ENCODE data around the gene MTCL1.

- TF ChIP-seq POLR2A (IDR thresholded peaks at IDR 0.05) (no peak), CTCF (IDR thresholded peaks at IDR 0.05) (no peak)
Measured at GRCh38 chr18:8689517-8689916, 15.8 kb upstream of the MTCL1 start.
